Activated CD8-positive, alpha-beta memory T cell treated with anti-CD3 and anti-CD28 coated beads for 1 hour (primary cell): ENCODE measurements around the gene GNAI2.
A peak's percentile ranks its signal among the peaks of the same experiment; 100 is the strongest.
"Not testable (repeated sequence)": the region's sequence is repeated elsewhere in the genome, so short reads cannot be mapped to it uniquely, and the experiment has no call there.

Experiments
- DNase-seq, 2 donors: peaks; one replicate each; pipeline ENCODE4 v3.0.0-alpha.2; 2020; ENCODE audit warnings: low read depth in 1 of 2; ENCODE audit errors: extremely low read depth in 1 of 2

Gene GNAI2

DNA sequence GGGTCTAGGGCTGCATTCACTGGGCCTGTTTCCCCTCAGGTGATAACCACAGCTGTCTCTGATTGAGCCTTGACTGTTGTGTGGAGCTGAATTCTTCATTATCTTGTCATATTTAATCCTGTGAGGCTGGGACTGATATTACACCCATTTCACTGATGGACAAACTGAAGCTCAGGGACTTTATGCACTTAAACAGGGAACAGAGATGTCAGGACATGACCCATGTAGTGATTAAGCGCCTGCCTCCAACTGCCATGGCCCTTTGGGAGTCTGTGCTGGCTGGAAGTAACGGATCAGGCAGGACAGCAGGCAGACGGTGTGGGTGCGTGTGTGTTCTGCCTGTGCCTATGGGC is 7.5 kb downstream of the GNAI2 start:
- no peak for DNase-seq

DNA sequence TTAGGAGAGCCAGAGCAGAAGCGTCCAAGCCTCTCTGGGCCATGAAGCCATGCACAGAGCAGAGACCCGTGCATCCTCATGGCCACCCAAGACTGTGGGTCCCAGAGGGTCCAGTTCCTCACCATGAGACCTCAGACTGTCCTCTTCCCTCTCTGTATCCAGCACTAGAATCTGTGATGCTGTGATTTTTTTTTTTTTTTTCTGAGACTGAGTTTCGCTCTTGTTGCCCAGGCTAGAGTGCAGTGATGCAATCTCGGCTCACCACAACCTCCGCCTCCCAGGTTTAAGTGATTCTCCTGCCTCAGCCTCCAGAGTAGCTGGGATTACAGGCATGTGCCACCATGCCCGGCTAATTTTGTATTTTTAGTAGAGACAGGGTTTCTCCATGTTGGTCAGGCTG is 8.8 kb downstream of the GNAI2 start:
- DNase-seq, result not testable (repeated sequence)

DNA sequence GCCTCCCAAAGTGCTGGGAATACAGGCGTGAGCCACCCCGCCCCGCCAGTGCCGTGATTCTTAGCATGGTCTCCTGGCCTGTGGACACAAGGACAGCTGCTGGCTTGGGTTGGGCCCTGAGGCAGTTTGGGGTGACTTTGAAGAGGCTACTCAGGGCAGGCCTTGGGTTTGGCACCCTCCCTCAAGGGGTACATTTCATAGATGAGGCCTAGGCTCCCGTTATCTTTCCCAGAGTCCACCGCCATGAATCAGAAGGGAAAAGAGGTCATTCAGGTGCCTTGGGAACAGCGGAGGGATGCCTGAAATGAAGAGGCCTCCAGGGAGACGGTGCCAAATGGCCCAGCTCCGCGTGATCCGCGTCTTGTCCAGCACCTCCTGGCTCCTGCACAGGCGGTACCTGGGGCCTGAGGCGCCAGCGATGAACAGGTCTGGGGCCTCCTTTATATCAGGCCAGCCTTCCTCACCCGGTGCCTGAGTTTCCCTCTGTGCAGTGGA is 9.3 kb downstream of the GNAI2 start:
- DNase-seq, result no peak

DNA sequence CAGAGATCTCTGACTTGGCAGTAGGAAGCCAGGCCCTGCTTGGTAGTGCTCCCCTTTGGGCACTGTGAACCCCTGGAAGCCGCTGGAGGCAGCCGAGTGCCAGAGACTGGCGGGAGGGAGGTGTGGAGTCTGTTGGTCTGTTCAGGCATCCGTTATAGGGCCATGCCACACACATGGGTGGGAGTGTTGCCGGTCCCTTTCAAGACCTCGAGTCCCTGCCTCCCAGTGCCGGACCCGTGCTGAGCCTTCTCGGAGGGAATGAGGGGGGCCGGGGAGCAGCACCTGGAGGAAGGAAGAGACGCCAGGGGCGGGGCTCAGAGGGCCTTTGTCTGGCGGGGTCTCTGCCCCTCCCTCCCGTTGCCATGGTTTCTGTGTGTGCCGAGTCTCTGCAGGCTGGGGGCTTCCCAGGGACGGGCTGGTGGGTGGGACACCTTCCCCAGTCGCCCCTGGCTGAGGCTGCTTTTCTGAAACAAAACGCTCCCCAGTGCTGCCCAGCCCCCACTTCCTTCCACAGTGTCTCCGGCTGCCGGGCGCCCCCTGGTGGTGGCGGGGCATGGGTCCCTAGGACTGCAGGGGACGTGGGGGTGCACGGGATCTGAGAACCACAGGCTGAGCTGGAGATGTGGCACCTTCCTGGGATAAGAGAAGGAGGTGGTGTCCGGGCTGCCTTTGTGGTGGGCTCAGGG is 10.0 kb downstream of the GNAI2 start:
- peak; percentile 90 to 96 for DNase-seq

DNA sequence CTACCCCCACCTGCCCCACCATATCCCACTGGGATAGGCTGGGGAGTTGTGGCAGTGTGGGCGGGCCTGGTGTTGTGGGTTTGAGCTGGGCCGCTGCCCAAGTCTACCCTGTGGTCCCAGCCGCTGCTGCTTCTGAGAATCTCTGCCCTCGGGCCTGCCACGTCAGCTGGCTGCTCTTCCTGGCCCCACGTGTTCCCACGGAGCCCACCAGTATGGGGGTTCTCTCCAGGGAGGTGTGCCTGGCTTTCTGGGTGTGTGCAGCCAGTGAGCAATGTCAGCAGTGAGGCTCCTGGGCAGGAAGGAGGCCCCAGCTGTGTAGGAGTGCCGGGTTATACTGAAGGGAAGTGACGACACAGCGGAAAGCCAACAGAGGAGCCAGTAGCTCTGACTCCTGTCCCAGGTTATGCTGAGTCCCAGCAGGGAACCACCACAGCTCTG is 10.5 kb downstream of the GNAI2 start:
- peak; percentile 59 to 60 for DNase-seq

DNA sequence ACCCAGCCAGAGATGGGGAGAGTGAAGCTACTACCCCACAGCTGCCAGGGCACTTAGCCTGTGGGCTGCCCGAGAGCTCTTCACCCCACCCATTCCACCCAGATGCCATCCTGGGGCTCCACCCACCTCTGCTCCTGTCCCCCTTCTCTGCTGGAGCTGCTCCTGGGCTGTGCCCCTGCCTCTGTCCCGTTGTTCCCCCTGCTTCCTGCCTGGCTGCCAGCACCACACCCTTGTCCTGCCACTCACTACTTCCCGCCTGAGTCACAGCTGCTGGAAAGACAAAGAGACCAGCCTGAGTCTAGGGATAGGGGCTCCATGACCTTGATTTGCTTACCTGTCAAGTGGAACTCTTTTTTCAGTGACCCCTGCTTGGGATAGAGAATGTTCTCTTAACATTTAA is 12.4 kb downstream of the GNAI2 start:
- no peak for DNase-seq

DNA sequence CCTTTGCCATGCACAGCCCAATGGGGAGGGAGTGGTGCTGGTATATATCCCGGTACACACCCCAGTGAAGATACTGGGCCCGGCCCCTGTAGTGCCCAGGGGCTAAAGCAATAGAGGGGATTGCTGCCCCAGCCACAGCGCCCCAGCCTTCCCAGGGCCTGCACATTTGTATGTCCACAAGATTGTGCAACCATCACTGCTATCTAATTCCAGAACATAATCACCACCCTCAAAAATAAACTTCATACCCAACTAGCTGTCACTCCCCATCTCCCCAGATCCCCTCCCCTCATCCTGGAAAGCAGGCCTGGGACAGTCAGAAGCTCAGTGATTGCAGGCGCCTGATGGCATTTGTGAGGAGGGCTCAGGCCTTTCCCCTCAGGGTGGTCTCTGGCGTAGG is 13.5 kb downstream of the GNAI2 start:
- no peak for DNase-seq

DNA sequence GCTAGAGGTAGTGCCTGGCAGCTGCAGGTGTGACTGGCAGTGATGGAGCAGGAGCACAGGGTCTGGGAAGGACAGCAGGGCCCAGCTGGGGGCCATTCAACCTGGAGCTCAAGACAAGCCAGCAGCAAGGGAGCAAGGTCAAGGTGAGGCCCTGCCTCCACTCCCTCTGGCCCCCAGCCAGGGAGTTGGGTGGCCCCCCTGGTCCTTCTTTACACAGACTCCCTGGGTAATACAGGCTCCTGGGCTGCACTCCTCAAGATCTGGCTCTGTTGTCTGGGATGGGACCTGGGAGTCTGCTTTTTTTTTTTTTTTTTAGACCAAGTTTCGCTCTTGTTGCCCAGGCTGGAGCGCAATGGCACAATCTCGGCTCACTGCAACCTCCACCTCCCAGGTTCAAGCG is 14.5 kb downstream of the GNAI2 start:
- no peak for DNase-seq

DNA sequence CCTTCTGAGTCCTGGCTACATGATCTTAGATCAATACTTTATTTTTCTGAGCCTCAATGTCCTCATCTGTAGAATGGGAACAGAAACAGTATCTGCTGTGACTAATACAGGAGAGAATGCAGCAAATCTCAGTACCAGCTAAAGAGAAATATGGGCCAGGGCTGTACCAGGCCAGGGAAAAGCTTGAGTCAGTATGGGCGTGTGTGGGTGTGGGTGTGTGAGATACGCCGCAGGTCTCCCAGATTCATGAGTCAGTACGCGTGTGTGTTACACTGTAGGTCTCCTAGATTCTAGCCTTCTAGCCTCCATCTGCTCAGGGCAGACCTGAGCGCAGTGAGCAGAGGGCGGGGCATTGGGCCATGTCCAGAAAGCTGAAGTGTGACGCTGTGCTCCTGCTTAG is 15.2 kb downstream of the GNAI2 start:
- DNase-seq, result no peak

DNA sequence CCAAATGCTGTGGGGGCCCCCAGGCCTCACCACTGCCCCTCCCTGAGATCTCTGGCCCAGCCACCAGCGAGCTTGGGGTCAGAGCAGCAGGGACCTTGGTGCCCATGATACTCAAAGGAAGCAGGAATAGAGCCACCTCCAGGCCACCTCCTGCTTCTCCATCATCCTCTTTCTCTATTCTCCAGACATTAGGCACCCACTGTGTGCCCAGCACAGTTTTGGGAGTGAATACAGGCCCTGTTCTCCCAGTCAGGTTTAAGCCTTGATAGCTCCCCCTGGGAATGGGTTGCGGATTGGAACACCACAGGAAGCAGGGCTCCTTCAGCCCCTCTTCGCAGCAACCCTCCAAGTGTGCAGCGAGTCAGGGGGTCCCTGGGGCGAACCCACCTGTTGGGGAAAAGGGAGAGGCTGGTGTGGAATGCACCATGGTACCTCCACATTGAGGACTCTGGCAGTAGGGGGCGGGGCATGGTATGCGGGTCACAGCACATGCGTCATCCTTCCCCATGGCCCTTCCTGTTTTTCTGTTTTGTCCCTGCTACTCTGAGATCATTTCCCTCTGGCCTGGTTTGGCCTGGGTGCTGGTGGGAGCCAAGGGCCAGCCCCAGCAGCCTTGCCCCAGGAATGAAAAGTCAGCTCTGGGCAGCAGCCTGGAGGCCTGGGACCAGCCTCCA is 18.7 kb downstream of the GNAI2 start:
- no peak for DNase-seq

DNA sequence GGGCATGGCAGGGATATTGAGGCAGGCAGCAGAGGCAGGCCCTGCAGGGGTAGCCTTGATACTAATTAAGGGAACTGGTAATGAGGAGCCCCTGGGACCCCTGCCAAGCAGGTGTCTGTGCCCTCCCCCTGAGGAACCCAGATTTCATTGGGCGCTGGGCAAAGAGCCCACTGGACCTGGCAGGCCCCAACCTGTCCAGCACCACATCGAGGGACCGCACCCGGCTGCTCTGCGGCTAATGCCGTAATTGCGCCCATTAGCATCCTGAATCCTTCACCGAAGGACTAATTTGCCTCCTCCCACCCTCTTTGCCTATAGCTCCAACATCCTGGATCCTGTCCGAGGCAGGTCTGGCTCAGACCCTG is 19.2 kb downstream of the GNAI2 start:
- no peak for DNase-seq

DNA sequence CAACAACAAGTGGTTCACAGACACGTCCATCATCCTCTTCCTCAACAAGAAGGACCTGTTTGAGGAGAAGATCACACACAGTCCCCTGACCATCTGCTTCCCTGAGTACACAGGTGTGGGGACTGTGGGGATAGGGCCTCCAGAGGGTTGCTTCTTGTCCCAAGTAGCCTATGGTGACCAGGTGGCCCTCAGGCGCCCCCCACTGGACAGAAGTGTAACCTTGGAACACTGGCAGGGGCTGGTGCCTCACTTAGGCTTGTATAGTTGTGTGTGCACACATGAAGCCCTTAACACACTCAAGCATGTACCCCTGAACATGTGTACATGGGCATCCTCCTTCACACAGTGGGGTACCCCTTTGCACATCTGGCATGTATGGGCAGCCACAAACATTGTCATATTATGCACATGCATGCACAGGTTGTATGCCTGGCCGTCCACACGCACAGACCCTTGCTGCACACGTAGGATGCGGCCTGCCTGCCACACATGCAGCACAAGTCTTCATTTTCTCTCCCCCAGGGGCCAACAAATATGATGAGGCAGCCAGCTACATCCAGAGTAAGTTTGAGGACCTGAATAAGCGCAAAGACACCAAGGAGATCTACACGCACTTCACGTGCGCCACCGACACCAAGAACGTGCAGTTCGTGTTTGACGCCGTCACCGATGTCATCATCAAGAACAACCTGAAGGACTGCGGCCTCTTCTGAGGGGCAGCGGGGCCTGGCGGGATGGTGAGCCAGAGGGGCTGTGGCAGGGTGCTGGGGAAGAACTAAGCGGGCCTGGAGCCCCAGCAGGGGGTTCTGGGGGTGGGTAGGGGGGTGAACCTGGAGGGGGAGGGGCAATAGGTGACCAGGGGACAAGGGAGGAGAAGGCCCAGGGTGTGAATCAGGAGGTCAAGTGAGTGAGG is 21.2 kb downstream of the GNAI2 start:
- no peak for DNase-seq

DNA sequence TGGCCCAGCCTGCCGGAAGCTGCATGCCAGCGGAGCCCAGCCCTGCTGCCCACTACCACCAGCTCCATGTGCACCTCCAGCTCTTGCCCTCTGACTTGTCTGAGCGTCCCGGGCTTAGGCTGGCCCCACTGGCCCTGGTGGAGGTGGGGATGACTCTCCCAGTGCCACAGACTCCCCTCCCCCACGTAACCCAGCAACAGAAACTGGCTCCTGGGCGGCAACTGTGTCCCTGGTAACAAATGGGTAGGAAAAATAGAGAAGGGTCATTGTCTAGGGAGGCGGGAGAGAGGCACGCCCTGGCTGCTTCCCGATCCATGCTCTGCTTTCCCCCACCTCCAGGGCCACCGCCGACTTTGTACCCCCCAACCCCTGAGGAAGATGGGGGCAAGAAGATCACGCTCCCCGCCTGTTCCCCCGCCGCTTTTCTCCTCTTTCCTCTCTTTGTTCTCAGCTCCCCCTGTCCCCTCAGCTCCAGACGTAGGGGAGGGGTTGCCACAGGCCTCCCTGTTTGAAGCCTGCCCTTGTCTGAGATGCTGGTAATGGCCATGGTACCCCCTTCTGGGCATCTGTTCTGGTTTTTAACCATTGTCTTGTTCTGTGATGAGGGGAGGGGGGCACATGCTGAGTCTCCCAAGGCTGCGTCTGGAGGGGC is 22.2 kb downstream of the GNAI2 start:
- no peak for DNase-seq

DNA sequence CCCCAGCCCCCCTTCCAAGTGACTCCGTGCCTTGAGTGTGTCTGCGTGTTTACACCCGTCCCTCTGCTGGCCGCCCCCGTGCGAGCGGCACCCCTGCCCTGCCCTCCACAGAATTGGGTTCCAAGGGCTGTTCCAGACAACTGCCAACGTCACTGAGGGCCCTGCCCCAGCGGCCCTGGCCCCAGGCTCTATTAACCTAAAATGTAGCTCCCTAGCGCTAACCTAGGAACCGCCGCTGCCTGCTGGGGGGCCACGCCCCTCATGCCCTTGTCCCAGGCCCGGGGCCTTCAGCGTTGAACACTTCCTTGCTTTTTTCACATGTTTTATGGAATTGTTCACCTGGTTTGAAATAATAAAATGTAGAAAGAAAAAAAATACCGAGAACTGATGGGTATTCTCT is 23.0 kb downstream of the GNAI2 start:
- no peak for DNase-seq

DNA sequence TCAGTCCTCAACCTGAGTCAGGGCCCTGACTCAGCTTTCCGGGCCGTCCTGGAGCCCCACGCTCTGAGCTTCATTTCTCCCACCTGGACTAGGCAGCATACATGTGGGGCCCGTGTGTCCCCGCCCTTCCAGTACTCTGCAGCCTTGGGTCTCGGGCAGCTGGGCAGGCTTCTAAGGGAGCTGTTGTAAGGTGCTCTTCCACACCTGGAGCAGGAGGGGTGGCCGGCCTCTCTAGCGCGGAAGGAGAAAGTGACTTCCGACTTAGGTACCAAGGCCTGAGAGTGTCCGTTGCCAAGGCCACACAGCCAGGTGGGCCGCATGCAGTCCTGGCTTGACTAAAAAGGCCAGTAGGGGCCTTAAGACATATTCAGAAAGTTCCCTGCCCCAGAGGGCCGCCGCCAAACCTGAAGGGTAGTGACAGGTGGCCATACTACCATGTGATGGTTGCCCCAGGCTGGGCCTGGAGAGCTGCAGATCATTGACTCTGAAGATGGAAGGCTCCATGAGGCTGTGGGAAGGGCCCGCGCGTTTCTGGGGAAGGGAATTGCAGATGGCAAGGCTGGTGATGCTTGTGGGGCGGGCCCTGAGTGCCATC is 23.5 kb downstream of the GNAI2 start:
- no peak for DNase-seq

DNA sequence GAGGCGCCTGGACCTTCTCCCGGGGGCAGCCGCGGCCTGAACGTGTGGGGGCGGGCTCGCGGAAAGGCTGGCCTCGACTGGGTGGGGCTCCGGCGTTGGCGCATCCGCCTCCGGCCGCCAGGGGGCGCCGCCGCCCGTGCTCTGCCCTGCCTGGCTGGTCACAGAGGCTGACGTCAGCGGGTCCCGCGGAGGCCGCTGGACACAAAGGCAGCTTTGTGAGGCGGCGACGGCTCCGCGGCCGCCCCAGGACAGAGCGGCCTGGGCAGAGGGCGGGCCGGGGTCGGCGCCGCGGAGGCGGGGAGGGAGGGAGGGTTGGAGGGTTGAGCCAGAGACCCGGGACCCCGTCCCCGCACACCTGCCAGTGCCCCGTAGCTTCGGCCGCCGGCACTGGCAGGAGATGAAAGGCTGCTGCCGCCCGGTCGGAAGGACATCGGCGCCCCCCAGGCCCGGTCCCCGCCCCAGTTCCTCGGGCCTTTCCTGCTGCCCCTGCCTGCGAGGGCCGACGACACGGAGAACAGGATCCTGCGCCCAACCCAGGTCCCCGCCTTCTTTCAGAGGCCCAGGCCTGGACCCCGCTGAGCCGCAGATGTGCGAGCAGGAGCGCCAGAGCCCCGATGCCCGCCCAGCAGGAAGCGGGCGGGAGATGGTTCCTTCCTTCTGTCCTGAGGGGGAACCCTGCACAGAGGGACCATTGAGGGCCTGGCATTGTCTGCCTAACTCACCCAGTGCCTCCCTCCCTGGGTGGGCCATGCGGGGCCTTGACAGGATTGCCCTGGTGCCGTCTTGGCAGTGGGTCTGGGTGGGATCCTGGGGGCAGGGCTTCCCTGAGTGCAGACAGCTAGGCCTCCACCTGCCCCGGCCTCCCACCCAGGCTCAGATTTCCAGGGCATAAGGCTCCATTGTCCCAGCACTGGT is 24.3 kb downstream of the GNAI2 start:
- peak; percentile 46 to 75 for DNase-seq

DNA sequence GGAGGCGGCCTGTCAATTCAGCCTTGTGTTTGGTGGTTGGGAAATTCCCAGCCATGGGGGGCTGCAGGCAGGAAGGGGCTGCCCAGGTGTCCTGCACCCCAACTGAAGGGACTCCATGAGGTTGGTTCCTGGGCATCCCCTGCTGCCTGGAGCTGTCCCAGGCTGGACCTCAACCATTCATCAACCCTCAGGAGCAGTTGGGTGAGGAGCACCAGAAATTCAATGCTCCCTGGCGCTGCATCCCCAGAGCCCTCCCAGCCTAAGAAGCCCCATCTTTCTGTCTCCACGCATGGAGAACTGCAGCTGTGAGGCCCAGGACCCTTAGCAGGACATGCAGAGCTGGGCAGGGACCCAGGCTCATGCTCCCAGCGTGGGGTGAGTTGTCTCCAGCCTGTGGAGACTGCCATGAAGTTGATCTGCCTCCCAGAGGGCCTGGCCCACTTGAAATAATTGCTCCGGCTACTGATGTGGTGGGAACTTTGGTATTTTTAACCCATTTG is 25.0 kb downstream of the GNAI2 start:
- DNase-seq, result no peak

DNA sequence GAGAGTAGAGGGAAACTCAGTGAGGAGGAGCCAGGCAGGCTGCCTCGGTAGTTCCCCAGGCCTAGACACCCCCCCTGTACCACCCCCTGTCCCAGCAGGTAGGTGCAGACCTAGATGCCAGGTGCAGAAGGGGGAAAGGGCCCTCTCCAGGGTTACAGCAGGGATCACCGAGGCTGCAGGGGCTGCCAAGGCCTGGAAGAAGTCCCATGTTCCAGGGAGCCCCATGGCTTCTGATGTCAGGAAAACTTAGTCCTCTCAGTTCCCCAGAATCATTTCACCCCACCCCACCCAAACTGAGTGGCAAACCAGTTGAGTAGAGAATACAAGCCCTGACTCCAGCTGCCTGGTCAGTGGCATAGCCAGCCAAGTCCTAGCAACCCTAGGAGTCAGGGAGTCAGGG is 25.5 kb downstream of the GNAI2 start:
- no peak for DNase-seq

DNA sequence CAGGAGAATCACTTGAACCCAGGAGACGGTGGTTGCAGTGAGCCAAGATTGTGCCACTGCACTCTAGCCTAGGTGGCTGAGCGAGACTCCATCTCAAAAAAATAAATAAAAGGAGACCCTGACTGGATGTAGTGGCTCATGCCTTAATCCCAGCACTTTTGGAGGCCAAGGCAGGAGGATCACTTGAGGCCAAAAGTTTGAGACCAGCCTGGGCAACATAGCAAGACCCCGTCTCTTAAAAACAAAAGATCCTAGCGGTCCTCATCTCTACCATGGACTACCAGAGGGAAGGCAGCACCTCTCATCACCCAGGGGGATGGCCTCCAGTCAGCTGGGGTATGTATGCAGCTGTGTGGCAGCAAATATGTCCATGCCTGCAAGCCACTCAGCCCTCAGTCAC is 26.2 kb downstream of the GNAI2 start:
- DNase-seq, result not testable (repeated sequence)

DNA sequence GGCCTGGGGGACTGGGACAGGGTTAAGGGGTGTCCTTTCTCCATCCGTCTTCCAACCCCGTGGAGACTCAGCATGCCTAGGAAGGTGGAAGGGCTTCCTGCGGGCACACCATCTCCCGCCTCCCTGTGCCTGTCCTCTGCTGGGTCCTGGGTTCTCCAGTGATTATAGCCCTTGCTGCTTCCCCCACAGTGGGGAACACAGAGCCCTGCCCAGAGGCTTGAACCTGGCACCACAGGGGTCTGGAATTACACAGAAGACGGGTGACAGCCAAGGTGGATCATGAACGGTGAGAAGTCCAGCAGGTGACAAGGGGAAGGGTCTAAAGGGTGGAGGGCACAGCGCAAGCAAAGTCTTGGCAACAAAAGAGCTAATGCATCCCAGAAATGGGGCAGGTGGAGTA is 26.8 kb downstream of the GNAI2 start:
- DNase-seq, result no peak
